ENCODE data around the gene STK26. TPM values are rescaled to one million over a fixed set of nuclear protein-coding genes. Genes with fewer than 3 reads are reported as not detected.

The STK26 gene
- total and polyA plus RNA-seq, 2 of the 4 experiments (the other 2 are of a cell fraction), result 0.17 to 0.18 TPM

- H3K27ac ChIP-seq (ENCODE audit: insufficient read depth, low read length), result no peak overlapping the region
- H3K9ac ChIP-seq (ENCODE audit: low read depth, low read length), result no peak overlapping the region
- no peak overlapping the region for H2AFZ ChIP-seq (replicated peaks; ENCODE audit: low read length, poor library complexity)
- no peak overlapping the region for H3K14ac ChIP-seq (replicated peaks; ENCODE audit: low read depth, low read length)
- in situ Hi-C loops (cut with MboI; ENCODE audit: low sequenced_read_pairs) (no loop called here), dilution Hi-C loops (cut with HindIII; ENCODE audit: low sequenced_read_pairs, unreplicated experiment) (no loop called here), intact Hi-C loops (cut with micrococcal nuclease) (no loop called here)
- H3K4me3 ChIP-seq (ENCODE audit: insufficient read depth, low read depth, low read length), result no peak overlapping the region
- H3K56ac ChIP-seq (ENCODE audit: extremely low read depth, insufficient read depth, low read length), result no peak overlapping the region
- no peak overlapping the region for H3K18ac ChIP-seq (ENCODE audit: low read depth, low read length)
- H4K5ac ChIP-seq (ENCODE audit: low read depth, low read length), result no peak overlapping the region
- H3K36me3 ChIP-seq (ENCODE audit: control insufficient read depth, insufficient read depth, low read length), result no peaks in the 10 kb centered on the region
- no peak overlapping the region for H2BK15ac ChIP-seq (ENCODE audit: low read depth, low read length)
- no peak for ATAC-seq (ENCODE audit: low read depth)
- H2BK5ac ChIP-seq (ENCODE audit: low read depth, low read length, poor library complexity, severe bottlenecking), result no peak overlapping the region
- ChIA-PET CTCF (no interaction called here), POLR2A (ENCODE audit: unreplicated experiment) (no interaction called here)
- no peak overlapping the region for H2BK120ac ChIP-seq (ENCODE audit: low read depth, low read length)
- DNase-seq, result no peak
- TF ChIP-seq FOS (IDR thresholded peaks at IDR 0.05; ENCODE audit: low read depth, low read length), result no peak
- no peak for TF ChIP-seq RFX5 (IDR thresholded peaks at IDR 0.05; ENCODE audit: low read depth, low read length)
- no peak for TF ChIP-seq USF2 (IDR thresholded peaks at IDR 0.05; ENCODE audit: low read depth, low read length)
- TF ChIP-seq ELK1 (IDR thresholded peaks at IDR 0.05; ENCODE audit: borderline replicate concordance, low read depth, low read length), result no peak
- no peak for TF ChIP-seq MAFK (IDR thresholded peaks at IDR 0.05; ENCODE audit: low read depth, low read length)
- no peak for TF ChIP-seq BHLHE40 (IDR thresholded peaks at IDR 0.05; ENCODE audit: low read depth, low read length)
- no peak for TF ChIP-seq MAZ (IDR thresholded peaks at IDR 0.05; ENCODE audit: borderline replicate concordance, low read depth, low read length)
- TF ChIP-seq RAD21 (IDR thresholded peaks at IDR 0.05; ENCODE audit: low read length), result no peak
- no peak for TF ChIP-seq POLR2A (IDR thresholded peaks at IDR 0.05; ENCODE audit: low read depth, low read length)
- no peak for TF ChIP-seq CTCF (conservative IDR thresholded peaks at IDR 0.05; ENCODE audit: low read depth, low read length)
- H3K9me1 ChIP-seq (ENCODE audit: insufficient read depth, low read length), result no peaks in the 10 kb centered on the region
- H4K20me1 ChIP-seq (ENCODE audit: insufficient read depth, low read length), result no peaks in the 10 kb centered on the region; the same call in 1 of the 2 replicates
- no peaks in the 10 kb centered on the region for H3K4me1 ChIP-seq (ENCODE audit: control insufficient read depth, insufficient read depth, low read length)
- no peak overlapping the region for H3K23ac ChIP-seq (ENCODE audit: low read depth, low read length)
- no peak overlapping the region for H2AK5ac ChIP-seq (ENCODE audit: low read depth, low read length)
- no peak overlapping the region for H2AK9ac ChIP-seq (replicated peaks; ENCODE audit: low read depth, low read length, poor library complexity)
- BruUV-seq (replicated peaks), result no TSS peak
- no peak overlapping the region for H4K91ac ChIP-seq (ENCODE audit: insufficient read depth, low read depth, low read length)
- H4K8ac ChIP-seq (ENCODE audit: low read depth in 2 of 2, low read length in 2 of 2), result no peak overlapping the region
- H2BK20ac ChIP-seq (ENCODE audit: low read depth, low read length), result no peak overlapping the region
- no peak overlapping the region for H3K4ac ChIP-seq (ENCODE audit: low read depth, low read length)
- H3K9me3 ChIP-seq (ENCODE audit: control insufficient read depth, insufficient read depth, low read length), result no peaks in the 10 kb centered on the region
- peaks cover 11% of the 10 kb centered on the region for H3K27me3 ChIP-seq (ENCODE audit: control insufficient read depth, insufficient read depth, low read length)
- no peaks in the 10 kb centered on the region for H3K79me1 ChIP-seq (ENCODE audit: low read depth in 1 of 2, low read length in 2 of 2)
- H3K4me2 ChIP-seq (ENCODE audit: low read depth, low read length), result no peak overlapping the region
- WGBS, 2 experiments (ENCODE audit: extremely low coverage in 2 of 2, insufficient read length in 1 of 2), result no CpG with 5 or more reads among the region's 2 CpGs
Measured at GRCh38 chrX:132094164-132094563, 71.1 kb downstream of the STK26 start.
